GM11168 (cell line): ENCODE results near the gene PADI1.

ENCODE experiments used
- in situ Hi-C: fragments of 300-500 bp; cut with MboI; formaldehyde crosslinking; loops from one replicate; pipeline ENCODE4 v1.12.0; 2022; ENCODE audit warnings: low sequenced_read_pairs; ENCODE audit not compliant: unreplicated experiment

Gene PADI1

DNA sequence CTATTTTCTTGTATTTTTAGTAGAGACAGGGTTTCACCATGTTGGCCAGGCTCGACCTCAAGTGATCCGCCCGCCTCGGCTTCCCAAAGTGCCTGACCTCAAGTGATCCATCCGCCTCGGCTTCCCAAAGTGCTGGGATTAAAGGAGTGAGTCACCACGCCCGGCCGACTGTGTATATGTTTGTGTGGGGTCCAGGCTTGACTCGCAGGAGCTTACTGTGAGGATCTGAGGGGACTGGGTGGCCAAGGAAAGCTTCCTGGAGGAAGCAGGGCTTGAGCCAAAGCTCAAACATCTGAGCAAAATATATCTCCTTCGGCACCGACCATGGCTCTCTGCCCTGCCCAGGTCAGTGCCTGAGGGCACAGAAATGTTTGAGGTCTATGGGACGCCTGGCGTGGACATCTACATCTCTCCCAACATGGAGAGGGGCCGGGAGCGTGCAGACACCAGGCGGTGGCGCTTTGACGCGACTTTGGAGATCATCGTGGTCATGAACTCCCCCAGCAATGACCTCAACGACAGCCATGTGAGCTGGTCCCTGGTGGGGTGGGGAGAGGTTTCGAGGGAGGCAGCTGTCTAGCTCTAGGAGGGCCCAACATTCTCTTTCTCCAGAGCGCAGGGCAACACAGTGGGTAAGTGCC is 54.4 kb downstream of the PADI1 start:
- in situ Hi-C loops = no loop called here

DNA sequence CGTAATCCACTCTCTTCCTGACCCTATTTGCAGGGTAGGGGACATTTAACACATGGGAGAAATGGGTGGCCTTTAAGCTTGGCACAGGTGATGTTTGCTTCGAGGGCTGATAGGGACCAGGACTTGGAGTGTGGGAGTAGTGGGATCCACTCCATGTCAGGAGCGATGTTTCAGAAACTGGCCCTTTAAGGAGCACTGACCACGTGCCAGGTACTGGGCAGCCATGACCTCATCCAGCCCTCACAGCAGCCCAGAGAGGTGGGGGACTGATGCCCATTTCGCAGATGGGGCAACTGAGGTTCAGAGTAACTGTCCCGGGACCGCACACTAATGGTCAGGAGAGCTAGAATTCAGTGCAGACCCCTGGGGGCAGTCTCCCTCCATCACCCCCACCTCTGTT is 55.3 kb downstream of the PADI1 start:
- in situ Hi-C loops = no loop called here

DNA sequence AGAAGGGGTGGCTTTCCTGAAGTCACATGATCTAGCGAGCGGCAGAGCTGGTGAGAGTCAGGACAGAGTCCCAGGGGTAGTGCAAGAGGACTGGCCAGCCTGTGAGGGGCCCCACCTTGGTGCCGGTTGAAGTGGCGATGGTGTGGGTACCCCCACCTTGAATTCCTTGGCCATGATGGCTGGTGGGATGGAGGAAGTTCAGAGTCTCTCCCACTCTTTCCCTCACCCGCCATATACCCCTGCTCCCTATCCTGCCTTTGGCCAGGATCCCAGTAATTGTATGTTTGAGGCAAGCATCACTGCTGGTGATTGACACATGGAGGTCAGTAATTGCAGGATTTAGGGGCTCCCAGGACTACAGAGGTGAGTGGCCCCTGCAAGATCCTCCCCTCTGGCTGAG is 55.8 kb downstream of the PADI1 start:
- in situ Hi-C loops = no loop called here

DNA sequence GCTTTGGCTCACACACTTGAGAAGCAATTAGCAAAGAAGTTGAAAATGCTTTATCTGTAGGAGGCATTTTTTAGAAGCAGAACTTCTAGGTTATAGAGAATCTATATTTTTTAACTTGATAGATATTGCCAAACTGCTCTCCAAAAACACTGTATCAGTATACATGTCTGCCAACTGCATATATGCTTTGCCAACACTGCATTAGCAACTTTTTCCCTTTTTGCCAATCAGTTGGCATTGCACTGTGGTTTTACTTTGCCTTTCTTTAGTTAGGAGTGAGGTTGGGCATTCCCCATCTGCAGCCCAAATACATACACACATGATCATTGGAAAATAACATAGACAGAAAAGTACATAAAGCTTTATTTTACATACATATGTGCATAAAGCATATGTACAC is 59.0 kb downstream of the PADI1 start:
- in situ Hi-C loops = no loop called here

DNA sequence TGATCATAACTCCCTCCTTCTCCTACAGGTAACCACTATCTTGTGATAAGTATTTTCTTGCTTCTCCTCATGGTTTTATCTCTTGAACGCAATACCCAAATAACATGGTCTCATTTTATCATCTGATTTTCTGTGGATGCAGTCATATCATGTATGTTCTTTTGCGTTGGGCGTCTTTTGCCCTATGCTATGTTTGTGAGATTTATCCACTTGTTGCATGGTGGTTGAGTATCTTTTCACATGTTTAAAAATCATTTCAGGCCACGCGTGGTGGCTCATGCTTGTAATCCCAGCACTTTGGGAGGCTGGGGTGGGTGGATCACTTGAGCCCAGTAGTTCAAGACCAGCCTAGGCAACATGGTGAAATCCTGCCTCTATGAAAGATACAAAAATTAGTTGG is 59.5 kb downstream of the PADI1 start:
- in situ Hi-C loops = no loop called here

DNA sequence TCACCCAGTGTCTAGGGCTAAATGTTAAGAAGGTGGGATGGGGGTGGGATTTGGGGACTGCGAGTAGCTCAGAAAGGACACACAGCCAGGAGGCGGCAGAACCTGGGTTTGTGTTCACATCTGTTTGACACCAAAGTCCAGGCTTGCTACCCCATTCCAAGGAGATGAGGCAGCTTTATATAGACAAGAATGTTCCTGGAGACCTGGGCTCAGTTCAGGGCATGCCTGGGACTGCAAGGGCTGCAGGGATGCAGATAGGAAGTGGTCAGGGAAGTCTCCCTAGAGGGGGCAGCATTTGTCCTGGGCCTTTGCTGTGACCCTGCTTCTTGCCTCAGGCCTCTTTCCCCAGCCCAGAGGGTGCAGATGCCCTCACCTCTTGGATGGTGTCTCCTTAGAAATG is 60.2 kb downstream of the PADI1 start:
- in situ Hi-C loops = no loop called here

DNA sequence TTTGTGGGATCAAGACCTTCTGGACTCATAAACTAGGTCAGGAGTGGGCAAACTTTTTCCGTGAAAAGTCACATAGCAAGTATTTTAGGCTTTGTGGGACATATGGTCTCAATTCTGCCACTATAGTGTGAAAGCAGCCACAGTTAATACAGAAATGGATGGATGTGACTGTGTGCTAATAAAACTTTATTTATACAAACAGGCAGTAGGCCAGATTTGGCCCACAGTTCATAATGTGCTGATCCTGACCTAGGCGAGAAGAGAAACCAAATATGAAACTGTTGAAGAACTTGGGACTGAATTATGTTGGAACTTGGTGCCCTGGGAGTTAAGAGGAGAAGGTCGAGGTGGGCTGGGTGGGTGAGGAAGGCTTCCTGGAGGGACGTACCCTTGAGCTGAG is 61.0 kb downstream of the PADI1 start:
- in situ Hi-C loops = no loop called here

DNA sequence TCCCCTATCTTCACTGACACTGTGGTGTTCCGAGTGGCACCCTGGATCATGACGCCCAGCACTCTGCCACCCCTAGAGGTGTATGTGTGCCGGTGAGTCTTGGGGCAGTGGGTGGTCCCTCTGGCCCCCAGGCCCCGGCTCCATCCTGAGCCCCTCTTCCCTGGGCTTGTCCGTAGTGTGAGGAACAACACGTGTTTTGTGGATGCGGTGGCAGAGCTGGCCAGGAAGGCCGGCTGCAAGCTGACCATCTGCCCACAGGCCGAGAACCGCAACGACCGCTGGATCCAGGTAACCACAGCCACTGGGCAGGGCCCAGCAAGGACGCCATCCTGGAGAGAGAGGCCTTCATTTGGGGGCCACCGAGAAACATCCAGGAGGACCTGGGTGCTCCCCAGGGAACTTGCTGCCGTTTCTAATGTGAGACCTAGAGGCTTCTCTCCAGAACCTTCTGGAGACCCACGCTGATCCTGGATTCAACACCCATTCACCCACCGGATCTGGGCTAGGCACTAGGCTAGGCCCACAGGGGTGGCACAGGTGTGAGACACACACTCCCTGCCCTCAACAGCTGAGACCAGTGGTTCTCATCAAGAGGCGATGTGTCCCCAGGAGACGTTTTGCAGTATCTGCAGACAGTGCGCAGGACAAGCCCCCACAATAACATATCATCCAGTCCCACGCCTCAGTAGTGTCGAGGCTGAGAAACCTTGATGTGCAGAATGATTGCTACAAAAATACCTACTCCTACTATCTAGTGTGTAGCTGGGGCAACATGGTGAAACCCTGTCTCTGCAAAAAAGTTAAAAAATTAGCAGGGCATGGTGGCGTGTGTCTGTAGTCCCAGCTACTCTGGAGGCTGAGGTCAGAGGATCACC is 66.2 kb downstream of the PADI1 start:
- in situ Hi-C loops = no loop called here

DNA sequence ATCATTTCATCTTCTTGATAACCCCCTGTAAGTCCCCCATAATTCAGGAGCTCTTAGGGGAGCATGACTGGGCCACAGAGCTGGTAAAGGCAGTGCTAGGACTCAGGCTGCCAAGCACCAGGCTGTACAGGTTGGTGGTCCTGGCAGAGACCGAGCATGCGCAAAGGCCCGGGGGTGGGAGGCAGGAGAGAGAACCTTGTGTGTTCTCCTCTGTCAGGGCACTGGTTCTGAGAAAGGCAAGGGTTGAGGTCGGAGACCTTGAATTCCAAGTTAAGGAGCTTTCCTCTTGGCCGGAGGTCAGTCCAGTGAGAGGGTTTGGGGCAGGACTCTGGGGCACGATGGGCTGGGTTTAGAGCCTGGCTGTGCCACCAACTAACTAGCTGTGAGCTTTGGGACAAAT is 67.1 kb downstream of the PADI1 start:
- in situ Hi-C loops = no loop called here

DNA sequence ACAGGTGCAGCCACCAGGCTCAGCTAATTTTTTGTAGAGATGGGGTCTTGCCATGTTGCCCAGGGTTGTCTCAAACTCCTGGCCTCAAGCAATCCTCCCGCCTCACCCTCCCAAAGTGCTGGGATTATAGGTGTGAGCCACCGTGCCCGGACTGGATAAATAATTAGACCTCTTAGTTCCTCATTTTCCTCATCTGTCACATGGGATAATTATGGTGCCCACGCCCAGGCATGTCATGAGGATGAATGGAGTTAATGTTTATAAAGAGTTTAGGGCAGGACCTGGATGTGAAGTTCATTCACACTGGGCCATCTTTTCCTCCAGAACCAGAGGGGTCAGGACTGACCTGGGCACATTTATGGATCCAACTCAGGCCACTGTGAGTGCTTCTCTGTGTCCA is 67.7 kb downstream of the PADI1 start:
- in situ Hi-C loops = no loop called here

DNA sequence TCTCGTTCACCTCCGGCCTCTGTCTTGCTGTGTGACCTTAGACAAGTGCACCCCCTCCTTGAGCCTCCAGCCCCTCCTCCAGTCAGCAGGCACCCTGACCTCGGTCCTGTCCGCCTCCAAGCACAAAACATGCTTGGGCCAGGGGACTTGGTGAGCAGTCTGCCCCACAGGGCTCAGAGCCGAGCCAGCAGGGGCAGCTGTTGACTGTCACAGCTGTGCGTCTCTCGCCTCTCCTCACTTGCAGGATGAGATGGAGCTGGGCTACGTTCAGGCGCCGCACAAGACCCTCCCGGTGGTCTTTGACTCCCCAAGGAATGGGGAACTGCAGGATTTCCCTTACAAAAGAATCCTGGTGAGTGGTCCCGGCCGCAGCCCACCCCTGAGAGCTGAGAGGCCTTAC is 68.2 kb downstream of the PADI1 start:
- in situ Hi-C loops = no loop called here

DNA sequence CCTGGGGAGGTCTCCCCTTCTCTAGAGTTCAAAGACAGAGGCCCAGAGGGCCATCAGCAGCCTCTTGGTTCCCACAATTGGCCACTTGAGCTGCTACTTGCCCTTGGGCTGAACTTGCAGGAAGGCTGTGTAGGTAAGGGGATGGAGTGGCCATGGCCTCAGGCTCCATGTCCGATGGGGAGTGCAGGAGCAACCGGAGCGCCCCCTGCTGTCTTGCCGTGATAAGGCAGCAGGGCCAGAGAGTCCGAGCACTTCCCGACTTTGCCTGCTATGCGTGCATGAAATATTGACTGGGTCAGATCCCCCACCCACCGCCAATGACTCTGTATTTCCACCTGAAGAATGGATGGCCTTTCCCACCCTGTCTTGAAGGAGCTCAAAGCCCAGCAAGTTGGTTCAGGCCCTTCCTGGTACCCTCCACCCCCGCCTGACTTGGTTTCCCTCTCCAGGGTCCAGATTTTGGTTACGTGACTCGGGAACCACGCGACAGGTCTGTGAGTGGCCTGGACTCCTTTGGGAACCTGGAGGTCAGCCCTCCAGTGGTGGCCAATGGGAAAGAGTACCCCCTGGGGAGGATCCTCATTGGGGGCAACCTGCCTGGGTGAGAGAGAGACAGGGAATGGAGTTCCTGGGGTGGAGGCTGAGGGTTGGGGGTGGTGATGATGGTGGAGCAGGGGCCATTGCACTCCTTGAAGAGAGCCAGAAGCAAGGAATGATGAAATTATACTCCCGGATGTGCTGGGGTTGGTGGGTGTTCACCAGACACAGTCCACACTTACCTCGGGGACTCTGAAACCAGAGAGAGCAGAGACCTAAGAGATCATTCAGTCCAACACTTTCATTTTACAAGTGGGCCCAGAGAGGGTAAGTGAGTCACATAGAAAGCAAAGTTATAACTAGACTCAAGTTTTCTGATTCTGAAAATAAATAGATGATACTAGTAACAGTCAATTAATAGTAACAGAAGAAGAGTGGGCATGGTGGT is 69.5 kb downstream of the PADI1 start:
- in situ Hi-C loops = no loop called here

DNA sequence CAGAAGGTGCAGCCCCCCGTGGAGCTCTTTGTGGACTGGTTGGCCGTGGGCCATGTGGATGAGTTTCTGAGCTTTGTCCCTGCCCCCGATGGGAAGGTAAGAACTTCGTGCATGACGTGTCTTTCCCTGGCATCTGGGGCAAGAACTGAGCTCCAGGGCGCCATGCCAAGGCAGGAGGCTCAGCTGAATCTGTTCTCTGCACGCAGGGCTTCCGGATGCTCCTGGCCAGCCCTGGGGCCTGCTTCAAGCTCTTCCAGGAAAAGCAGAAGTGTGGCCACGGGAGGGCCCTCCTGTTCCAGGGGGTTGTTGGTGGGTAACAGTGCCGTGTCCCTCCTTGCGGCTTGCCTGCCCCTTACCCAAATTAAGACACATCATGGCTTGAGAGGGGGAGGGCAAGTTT is 71.6 kb downstream of the PADI1 start:
- in situ Hi-C loops = no loop called here

DNA sequence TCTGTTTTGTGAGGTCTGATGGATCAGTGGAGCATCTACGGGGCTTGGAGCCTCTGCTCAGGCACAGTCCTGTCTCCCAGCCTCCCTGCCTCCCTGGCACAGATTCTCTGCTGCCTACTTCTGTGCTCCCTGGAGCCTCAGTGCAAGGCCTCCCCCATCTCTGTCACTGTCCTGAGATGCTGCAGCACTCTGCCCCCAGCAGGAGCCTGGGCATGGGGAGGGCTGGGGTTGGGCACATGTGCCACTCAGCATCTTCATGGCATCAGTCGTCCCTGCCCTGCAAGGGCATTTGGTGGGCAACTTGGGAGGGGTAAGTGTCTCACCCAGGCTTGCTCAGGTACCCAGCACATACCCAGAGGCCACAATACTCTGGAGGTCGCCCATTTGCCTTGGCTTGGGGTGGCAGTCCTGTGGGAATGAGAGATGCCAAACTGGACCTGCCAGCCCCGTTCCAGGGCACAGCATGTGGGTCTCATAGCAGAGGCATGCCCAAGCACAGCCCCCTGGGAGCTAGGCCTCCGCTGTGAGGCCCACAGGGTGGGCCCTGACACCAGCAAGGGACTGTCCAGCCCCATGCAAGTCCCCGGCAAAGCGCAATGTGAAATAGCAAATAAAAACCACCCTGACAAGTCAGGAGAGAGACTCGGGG is 72.7 kb downstream of the PADI1 start:
- in situ Hi-C loops = no loop called here

DNA sequence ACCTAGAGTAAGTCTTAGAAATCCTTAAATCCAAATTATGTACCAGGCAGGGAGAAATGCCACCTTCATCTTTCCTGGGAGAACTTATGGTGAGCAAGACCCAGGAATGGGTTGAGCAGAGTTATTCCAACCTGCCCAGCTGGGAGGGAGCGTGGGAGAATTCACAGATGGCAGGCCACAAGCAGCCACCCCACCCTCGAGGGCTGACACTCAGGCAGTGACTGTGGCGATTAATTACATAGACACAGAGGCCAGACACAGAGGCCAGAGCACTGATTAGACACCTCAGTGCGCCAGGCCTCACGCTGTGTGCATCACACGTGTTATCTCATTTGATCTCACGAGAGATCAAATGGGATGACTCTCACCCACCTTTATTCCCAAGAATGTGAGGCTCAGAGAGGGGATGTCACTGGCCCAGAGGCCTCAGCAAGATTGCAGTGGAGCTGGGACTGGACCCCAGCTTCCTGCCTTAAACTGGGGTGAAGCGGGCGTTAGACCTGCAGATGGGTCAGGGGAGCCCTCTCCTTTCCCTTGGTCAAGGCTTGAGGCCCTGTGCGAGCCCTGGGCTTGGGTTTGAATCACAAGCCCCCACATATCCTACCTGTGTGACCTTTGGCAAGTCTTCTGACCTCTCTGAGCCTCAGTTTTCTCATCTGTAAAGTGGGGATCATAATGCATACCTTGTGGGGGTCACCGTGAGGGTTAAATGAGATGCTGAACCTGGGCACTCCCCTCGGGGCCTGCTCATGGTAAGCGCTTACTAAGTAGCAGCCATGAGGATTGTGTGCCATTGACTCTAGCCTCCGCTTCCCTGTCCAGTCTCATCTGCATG is 74.3 kb downstream of the PADI1 start:
- in situ Hi-C loops = no loop called here

DNA sequence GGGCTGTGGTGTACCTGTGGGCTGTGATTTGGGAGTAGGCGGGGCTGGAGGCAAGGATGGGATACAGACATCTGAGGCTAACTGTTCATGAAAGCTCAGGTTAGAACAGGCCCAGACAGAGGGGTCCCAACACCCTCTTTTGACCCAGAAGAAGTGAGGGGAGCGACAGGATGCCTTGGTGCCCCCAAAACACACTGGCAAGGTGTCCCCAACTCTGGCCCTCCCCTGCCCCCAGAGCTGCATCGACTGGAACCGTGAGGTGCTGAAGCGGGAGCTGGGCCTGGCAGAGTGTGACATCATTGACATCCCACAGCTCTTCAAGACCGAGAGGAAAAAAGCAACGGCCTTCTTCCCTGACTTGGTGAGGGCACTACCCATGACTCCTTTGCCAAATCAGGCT is 75.5 kb downstream of the PADI1 start:
- in situ Hi-C loops = no loop called here

DNA sequence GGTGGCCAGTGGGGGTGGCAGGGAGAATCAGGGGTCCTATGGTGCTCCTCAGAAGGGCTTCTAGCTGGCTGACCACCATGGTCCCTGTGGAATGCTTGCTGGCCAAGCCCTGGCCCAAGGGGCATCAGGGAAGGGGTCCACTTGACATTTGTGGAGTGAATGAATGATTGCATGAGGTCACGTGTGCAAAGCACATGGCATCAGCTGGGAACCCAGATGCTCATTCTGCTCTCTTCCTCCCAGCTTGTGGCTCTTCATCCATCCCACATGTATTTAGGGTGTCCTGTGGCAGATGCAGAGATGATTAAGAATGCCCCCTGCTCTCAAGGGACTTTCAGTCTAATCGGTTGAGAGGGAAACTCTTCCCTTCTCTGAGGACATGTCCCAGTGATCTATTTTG is 76.0 kb downstream of the PADI1 start:
- in situ Hi-C loops = no loop called here

DNA sequence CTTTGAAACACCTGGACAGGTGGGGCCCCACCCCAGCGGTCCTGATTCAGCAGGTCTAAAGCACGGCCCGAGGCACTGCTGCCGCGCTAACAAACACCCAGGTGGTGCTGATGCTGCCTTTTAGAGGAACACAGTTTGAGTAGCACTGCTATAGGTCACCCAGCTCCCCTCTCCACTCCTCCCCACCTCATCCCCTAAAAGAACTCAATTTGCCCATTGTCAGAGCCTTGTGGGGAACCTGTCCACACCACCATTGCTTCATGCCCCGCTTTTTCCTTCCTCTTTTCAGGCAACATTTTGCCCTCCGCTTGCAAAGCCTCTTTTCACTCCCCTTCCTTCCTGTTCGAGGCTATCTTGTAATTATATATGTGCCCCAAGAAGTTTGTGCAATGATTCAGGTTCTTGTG is 76.8 kb downstream of the PADI1 start:
- in situ Hi-C loops = no loop called here

DNA sequence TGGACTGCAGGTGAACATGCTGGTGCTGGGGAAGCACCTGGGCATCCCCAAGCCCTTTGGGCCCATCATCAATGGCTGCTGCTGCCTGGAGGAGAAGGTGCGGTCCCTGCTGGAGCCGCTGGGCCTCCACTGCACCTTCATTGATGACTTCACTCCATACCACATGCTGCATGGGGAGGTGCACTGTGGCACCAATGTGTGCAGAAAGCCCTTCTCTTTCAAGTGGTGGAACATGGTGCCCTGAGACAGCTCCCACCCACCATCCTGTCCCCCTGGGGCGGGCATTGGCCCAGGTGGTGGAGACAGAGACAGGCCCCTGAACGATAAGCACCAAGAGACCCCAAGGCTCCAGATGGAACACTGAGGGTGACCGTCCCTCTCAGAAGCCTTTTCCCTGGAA is 77.9 kb downstream of the PADI1 start:
- in situ Hi-C loops = no loop called here
